GM12874 (cell line): ENCODE data around the gene C15orf39.

ENCODE experiments used
- TF ChIP-seq, protein P1 (sequence below): IDR thresholded peaks from 2 replicates; pipeline ENCODE4 v1.5.1; 2011; ENCODE audit warnings: low read depth, mild to moderate bottlenecking, control low read depth, low read length, moderate library complexity; ENCODE audit not compliant: insufficient read depth

The C15orf39 gene

DNA sequence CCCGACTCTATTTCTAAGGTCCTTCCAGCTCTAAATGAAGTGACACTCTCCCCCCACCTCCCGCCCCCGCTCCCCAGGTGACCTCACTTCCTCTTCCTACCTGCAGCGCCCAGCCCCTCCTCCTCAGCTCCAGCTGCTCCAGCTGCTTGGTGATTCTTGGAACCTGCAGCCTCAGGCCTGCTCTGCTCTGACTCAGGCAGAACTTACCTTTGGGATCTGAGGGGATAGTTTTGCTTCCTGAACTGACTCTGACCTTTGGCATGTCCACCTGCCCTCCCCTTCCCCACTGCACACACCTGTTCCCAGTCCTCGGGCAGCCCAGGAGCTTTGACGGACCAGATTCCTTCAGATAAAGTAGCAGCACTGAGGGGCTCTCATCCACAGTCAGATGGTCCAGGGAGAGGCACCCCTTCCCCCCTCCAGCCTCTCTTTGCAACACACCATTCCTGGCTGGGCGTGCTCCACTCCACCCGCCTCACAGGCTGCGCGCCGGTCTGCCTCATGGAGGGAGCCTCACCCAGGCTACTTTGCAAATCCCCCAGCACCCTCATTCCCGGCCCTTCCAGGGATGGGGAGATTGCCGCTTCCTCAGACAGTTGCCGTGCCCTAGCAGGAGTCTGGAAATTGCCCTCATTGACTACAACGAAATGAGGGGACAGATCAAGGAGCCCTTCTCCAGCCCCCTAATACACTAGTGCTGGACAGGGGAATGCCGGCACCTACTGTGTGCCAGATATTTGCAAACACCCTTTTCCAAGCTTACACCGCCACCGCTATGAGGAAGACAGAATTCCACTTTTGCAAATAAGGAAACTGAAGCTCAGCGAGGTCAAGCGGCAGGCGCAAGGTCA, 692 bp upstream of the C15orf39 start:
- TF ChIP-seq, protein P1, sequence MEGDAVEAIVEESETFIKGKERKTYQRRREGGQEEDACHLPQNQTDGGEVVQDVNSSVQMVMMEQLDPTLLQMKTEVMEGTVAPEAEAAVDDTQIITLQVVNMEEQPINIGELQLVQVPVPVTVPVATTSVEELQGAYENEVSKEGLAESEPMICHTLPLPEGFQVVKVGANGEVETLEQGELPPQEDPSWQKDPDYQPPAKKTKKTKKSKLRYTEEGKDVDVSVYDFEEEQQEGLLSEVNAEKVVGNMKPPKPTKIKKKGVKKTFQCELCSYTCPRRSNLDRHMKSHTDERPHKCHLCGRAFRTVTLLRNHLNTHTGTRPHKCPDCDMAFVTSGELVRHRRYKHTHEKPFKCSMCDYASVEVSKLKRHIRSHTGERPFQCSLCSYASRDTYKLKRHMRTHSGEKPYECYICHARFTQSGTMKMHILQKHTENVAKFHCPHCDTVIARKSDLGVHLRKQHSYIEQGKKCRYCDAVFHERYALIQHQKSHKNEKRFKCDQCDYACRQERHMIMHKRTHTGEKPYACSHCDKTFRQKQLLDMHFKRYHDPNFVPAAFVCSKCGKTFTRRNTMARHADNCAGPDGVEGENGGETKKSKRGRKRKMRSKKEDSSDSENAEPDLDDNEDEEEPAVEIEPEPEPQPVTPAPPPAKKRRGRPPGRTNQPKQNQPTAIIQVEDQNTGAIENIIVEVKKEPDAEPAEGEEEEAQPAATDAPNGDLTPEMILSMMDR, result no peak

DNA sequence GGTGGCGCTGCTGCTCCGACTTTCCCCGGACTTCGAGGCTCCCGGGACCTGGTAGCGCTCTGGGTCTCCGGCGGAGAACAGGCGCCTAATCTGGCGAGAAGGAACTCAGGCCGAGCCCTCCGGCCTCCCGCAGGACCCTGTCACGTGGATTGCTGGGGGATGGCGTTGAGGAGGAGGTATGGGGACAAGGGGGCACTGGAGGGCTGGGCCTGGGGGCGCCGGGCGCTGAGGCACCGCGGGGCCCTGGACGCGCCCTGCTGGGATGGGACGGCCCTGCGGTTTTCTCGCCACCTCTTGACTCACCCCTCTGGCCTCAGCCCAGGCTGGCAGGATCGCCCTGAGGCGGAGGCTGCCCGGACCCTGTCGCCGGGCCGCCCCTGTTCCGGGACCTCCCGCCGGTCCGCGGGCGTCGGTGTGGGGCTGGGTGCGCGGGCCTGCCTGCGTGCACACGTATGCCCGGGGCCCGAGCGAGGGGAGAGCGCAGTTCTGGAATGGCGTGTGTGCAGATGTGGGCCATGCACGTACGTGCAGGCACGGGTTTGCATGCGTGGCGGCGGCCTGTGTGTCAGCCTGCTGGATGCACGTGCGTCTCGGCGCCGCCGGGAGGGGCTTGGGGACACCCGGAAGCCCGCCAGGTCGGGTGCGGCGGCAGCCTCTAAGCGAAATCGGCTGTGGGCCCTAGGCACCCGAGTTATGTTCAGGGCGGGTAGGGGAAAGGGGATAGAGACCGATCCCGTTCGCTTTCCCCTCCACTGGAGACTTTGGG, 752 bp downstream of the C15orf39 start:
- TF ChIP-seq, protein P1, result 0 out of 2 replicates have a peak, but pooled peaks have one; percentile 17

DNA sequence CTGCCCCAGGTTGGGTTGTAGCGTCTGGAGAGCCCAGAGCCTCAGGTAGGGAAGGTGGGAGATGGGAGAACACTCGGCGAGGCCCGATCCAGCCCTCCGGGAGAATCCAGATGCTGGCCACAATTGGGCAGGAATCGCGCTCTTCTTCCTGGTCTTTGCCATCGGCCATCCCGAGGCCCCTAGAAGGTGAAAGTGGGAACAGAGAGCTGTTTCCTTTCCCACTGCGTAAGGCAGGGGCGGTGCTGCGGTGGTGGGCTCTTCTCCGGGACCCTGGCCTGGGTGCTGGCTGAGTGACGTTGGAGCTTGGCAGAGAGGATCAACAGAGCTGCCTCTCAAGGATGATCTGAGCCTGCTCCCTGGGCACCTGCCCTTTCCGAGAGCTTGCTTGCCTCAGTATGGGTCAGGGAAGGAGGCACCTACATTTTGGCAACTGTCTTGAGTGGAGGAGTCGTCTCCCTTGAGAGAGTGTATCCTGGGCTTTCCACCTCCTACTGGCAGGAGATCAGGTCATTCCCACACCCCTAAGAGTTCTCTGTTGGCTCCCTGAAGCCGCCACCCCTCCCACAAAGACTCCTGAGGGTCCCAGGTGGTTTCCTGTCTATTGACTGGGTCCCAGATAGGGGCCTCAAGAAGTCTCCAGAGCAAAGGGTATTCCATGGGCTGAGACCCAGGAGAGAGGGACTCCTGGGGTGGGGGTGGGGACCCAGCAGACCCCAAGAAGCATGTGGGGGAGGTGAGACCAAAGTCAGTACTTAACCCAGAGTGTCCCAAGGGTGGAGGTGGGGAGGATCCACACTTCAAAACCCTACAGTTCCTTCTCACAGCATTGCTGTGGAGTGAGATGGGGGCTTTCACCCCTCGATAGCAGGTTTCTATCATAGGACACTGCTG, 1.6 kb downstream of the C15orf39 start:
- TF ChIP-seq, protein P1, result no peak

DNA sequence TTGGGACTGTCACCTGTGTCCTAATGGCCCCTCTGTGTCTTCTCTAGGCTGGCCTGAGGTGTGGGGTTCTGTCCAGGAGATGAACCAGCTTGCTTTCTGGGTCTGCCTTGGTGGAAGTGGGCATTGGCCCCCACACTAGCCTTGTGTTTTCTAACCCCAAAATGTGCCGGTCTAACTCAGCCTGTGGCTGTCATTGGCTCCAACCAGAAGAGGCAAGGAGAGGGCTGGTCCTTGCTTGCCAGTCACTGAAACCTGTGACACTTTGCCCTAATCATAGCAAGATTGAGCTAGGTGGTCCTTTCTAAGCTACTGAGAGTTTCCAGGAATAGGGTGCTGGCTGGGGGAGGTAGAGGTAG, 2.2 kb downstream of the C15orf39 start:
- TF ChIP-seq, protein P1, result no peak

DNA sequence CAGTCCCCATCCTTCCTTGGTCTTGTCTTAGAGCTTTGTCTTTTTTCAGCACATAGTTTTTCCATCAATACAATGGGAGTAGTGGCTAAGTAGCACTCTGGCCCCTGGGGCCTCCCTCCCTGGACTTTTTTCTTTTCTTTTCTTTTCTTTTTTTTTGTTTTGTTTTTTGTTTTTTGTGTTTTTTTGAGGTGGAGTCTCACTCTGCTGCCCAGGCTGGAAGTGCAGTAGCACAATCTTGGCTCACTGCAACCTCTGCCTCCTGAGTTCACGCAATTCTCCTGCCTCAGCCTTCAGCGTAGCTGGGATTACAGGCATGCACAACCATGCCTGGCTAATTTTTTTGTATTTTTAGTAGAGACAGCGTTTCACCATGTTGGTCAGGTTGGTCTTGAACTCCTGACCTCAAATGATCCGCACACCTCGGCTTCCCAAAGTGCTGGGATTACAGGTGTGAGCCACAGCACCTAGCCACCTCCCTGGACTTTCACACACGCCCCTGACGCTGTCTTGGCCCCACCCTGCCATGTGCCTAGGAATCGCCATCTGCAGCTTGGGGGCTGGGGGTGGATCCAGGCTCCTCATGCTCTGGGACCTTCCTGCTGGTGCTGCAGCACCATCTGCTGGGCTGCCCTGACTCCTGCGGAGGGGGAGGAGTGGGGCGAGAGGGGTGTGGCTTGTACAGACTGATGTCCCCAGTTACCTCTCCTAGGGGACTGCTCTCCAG, 2.8 kb downstream of the C15orf39 start:
- TF ChIP-seq, protein P1, result peak; percentile 95

DNA sequence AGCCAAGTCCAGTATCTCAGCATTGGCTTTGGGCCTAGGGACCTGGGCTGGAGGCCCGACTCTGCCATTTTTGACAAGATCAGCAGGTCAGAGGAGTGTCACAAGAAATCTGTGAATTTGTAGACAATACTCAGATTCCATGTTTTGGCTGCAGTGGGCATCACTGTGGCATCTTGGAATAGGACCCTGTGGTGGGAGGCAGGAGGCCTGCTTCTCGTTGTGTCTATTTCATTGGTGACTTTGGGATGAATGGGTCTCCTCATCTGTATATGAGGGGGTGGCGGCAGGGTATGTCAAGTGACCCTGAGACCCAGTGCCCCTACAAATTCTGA, 3.3 kb downstream of the C15orf39 start:
- TF ChIP-seq, protein P1, result no peak
